Testis (tissue), 2 donors: Measurements from ENCODE around the gene TPSD1.

Experiments
- CTCF ChIP-seq, 3 experiments: fragments of 450-650 bp in 2 of 3; fragments of 200-600 bp in 1 of 3; sonication (generic) in 1 of 3; IDR thresholded peaks; one replicate each; pipeline ENCODE4 v1.5.1; 2016 to 2019; ENCODE audit warnings: antibody characterized with exemption in 3 of 3, mild to moderate bottlenecking in 2 of 3, moderate library complexity in 1 of 3
- POLR2A ChIP-seq: fragments of 450-650 bp; IDR thresholded peaks from one replicate; pipeline ENCODE4 v1.6.1; 2017; ENCODE audit warnings: antibody characterized with exemption, mild to moderate bottlenecking, moderate library complexity

- no peak for TF ChIP-seq CTCF (IDR thresholded peaks at IDR 0.05)
- no peak for TF ChIP-seq POLR2A
Observed at GRCh38 chr16:1256874-1257322, 1.0 kb downstream of the TPSD1 start.
